Vagina (tissue), 2 donors: Measurements from ENCODE around the gene TAPBPL.

ENCODE experiments used
- POLR2A ChIP-seq, 2 donors: fragments of 450-650 bp; IDR thresholded peaks; one replicate each; pipeline ENCODE4 v1.6.1; 2017; ENCODE audit warnings: antibody characterized with exemption in 2 of 2, mild to moderate bottlenecking in 2 of 2, moderate library complexity in 2 of 2
- POLR2AphosphoS5 ChIP-seq, 2 donors: sonication (generic); formaldehyde crosslinking; IDR thresholded peaks; one replicate each; pipeline ENCODE4 v1.9.0; 2017; ENCODE audit warnings: antibody characterized with exemption in 2 of 2, mild to moderate bottlenecking in 2 of 2, low read depth in 1 of 2; ENCODE audit not compliant: insufficient read depth in 1 of 2
- TF ChIP-seq, protein P1 (sequence below), 3 experiments: fragments of 450-650 bp in 2 of 3; fragments of 200-600 bp in 1 of 3; sonication (generic) in 1 of 3; IDR thresholded peaks; one replicate each; pipeline ENCODE4 v1.5.1; 2017 to 2019; ENCODE audit warnings: antibody characterized with exemption in 3 of 3, mild to moderate bottlenecking in 2 of 3, moderate library complexity in 2 of 3

DNA sequence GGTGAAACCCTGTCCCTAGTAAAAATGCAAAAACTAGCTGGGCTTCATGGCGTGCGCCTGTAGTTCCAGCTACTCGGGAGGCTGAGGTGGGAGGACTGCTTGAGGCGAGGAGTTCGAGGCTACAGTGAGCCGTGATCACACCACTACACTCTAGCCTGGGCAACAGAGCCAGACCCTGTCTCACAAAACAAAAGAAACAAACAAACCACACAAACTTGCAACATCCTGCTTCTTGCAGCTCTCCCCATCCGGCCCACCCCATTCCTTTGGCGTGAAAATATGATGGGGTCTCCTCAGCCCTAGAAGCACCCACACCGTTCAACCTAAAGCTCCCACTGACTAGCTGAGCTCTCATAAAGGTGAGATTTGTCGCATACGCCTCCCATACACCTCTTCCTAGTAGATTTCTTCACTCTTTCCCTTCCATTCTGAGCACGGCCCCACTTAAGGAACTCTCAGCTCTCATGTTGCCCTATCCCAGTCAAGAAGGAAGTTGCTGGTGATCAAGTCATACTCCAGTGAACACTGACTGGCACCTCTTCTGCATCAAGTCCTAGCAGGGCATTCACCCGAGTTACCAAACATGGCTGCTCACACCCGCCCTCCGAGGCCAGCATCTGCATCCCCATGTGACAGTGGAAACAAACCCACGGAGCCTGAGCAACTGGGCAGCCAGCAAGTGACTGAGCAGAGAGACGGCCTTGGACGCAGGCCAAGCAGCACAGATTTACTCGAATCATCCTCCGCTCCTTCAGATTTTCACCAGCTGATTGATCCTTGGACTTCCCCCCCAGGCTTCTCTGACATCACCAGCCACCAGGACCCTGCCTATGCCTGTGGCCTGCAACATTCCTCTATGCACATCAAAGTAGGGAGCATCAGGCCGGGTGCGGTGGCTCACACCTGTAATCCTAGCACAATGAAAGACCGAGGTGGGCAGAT lies 26.0 kb upstream of the TAPBPL start:
- TF ChIP-seq, protein P1, sequence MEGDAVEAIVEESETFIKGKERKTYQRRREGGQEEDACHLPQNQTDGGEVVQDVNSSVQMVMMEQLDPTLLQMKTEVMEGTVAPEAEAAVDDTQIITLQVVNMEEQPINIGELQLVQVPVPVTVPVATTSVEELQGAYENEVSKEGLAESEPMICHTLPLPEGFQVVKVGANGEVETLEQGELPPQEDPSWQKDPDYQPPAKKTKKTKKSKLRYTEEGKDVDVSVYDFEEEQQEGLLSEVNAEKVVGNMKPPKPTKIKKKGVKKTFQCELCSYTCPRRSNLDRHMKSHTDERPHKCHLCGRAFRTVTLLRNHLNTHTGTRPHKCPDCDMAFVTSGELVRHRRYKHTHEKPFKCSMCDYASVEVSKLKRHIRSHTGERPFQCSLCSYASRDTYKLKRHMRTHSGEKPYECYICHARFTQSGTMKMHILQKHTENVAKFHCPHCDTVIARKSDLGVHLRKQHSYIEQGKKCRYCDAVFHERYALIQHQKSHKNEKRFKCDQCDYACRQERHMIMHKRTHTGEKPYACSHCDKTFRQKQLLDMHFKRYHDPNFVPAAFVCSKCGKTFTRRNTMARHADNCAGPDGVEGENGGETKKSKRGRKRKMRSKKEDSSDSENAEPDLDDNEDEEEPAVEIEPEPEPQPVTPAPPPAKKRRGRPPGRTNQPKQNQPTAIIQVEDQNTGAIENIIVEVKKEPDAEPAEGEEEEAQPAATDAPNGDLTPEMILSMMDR (IDR thresholded peaks at IDR 0.05), result no peak
- TF ChIP-seq POLR2AphosphoS5 (IDR thresholded peaks at IDR 0.05; ENCODE audit: insufficient read depth in 1 of 2, low read depth in 1 of 2), result no peak
- no peak for TF ChIP-seq POLR2A (IDR thresholded peaks at IDR 0.05)
